ENCODE measurements around the gene GNG12. TPM values are rescaled to one million over a fixed set of nuclear protein-coding genes. Genes with fewer than 3 reads are reported as not detected.
A peak's percentile ranks its signal among the peaks of the same experiment; 100 is the strongest.

The GNG12 gene
- total and polyA plus RNA-seq, 8 donors, result 21.7 to 189 (median 59.6) TPM

GRCh38 chr1:67777016-67777415, 56.3 kb downstream of the GNG12 start:
- H3K27ac ChIP-seq, result peak overlapping the region in 3 of 5 donors; percentile 48 to 75 (median 57)

GRCh38 chr1:67773462-67773861, 59.8 kb downstream of the GNG12 start:
- Histone ChIP-seq H3K4me3 (no peak overlapping the region), H3K36me3 (peaks cover 0 to 33% (median 14%) of the 10 kb centered on the region in 4 donors), H3K27ac (no peak overlapping the region), H3K9me3 (no peaks in the 10 kb centered on the region), H3K4me1 (peaks cover 0 to 29% (median 15%) of the 10 kb centered on the region in 4 donors), H3K27me3 (no peaks in the 10 kb centered on the region)
- no peak for TF ChIP-seq POLR2AphosphoS5 (IDR thresholded peaks at IDR 0.05)
- no peak for TF ChIP-seq EP300 (IDR thresholded peaks at IDR 0.05)
- no peak for TF ChIP-seq POLR2A (IDR thresholded peaks at IDR 0.05)
- TF ChIP-seq CTCF (IDR thresholded peaks at IDR 0.05), result no peak
- WGBS, 5 donors, result 94 to 99% (median 97%) methylated on average over 4 of the region's 4 CpGs
- intact Hi-C loops (cut with DNase I; ENCODE audit: low total_unique reads), result no loop called here
- no peak for DNase-seq

More at GRCh38 chr1:67777016-67777415, 56.3 kb downstream of the GNG12 start:
- TF ChIP-seq EP300 (IDR thresholded peaks at IDR 0.05) (no peak), POLR2A (IDR thresholded peaks at IDR 0.05) (no peak), POLR2AphosphoS5 (IDR thresholded peaks at IDR 0.05) (no peak), CTCF (IDR thresholded peaks at IDR 0.05) (no peak)
- intact Hi-C loops (cut with DNase I; ENCODE audit: low total_unique reads), result no loop called here
- Histone ChIP-seq H3K36me3 (peaks cover 0 to 33% (median 14%) of the 10 kb centered on the region in 4 donors), H3K4me3 (no peak overlapping the region), H3K27me3 (no peaks in the 10 kb centered on the region), H3K4me1 (peaks cover 0 to 27% (median 1%) of the 10 kb centered on the region in 4 donors), H3K9me3 (no peaks in the 10 kb centered on the region)
- peak in 1 of 2 donors; percentile 47 for DNase-seq

GRCh38 chr1:67771749-67772148, 61.5 kb downstream of the GNG12 start:
- intact Hi-C loops (cut with DNase I; ENCODE audit: low total_unique reads), result no loop called here
- 3 to 27% (median 20%) methylated on average over 1 of the region's 1 CpG for WGBS, 5 donors
- Histone ChIP-seq H3K36me3 (peaks cover 0 to 33% (median 14%) of the 10 kb centered on the region in 4 donors), H3K27me3 (no peaks in the 10 kb centered on the region), H3K4me1 (peaks cover under 1 to 32% (median 18%) of the 10 kb centered on the region in 4 donors), H3K4me3 (no peak overlapping the region), H3K27ac (peak overlapping the region in 3 of 5 donors; percentile 10 to 82 (median 36)), H3K9me3 (no peaks in the 10 kb centered on the region)
- DNase-seq, result peak in 1 of 2 donors; percentile 56
- TF ChIP-seq POLR2A (IDR thresholded peaks at IDR 0.05) (no peak), POLR2AphosphoS5 (IDR thresholded peaks at IDR 0.05) (no peak), EP300 (IDR thresholded peaks at IDR 0.05) (no peak), CTCF (IDR thresholded peaks at IDR 0.05) (no peak)

GRCh38 chr1:67771152-67771551, 62.1 kb downstream of the GNG12 start:
- H3K27ac ChIP-seq, result peak overlapping the region; percentile 10 to 82 (median 41)
- peak in 1 of 2 donors; percentile 74 for DNase-seq
- 66 to 75% (median 66%) methylated on average over 6 of the region's 6 CpGs for WGBS, 5 donors

More at GRCh38 chr1:67771152-67771551, 62.1 kb downstream of the GNG12 start:
- peaks cover 0 to 31% (median 12%) of the 10 kb centered on the region in 4 donors for H3K36me3 ChIP-seq
- H3K4me3 ChIP-seq, result no peak overlapping the region
- intact Hi-C loops (cut with DNase I; ENCODE audit: low total_unique reads), result no loop called here
- H3K27me3 ChIP-seq, result no peaks in the 10 kb centered on the region
- peaks cover 6 to 38% (median 21%) of the 10 kb centered on the region in 4 donors for H3K4me1 ChIP-seq
- peak in 2 of 3 donors; percentile 17 to 82 for TF ChIP-seq POLR2AphosphoS5 (IDR thresholded peaks at IDR 0.05)
- no peak for TF ChIP-seq EP300 (IDR thresholded peaks at IDR 0.05)
- no peak for TF ChIP-seq POLR2A (IDR thresholded peaks at IDR 0.05)
- peak in 3 of 7 experiments; percentile 9 to 17 (median 12) for TF ChIP-seq CTCF (IDR thresholded peaks at IDR 0.05)
- no peaks in the 10 kb centered on the region for H3K9me3 ChIP-seq

Measured in stomach (tissue), 9 donors.